GM23248 (cell line): ENCODE results near the gene HNRNPUL2. TPM values are rescaled to one million over a fixed set of nuclear protein-coding genes. Genes with fewer than 3 reads are reported as not detected.
A peak's percentile ranks its signal among the peaks of the same experiment; 100 is the strongest.

Experiments used
- DNase-seq: peaks from one replicate; pipeline ENCODE4 v3.0.0-alpha.2; 2015
- H2AFZ ChIP-seq: fragments of 200-600 bp; sonication (generic); 2 replicates; pipeline ENCODE4 v1.6.1; 2016; ENCODE audit warnings: antibody characterized with exemption
- H3F3A ChIP-seq: fragments of 200-600 bp; sonication (generic); 2 replicates; pipeline ENCODE4 v1.6.1; 2016; ENCODE audit warnings: mild to moderate bottlenecking, antibody characterized with exemption, mixed run types; ENCODE audit not compliant: insufficient read depth
- H3K27ac ChIP-seq: fragments of 200-600 bp; sonication (generic); 2 replicates; pipeline ENCODE4 v1.5.1; 2016; ENCODE audit warnings: mild to moderate bottlenecking
- H3K27me3 ChIP-seq: fragments of 200-600 bp; sonication (generic); replicated peaks from 2 replicates; pipeline ENCODE4 v1.6.1; 2016; ENCODE audit warnings: mild to moderate bottlenecking; ENCODE audit not compliant: insufficient read depth
- H3K36me3 ChIP-seq: fragments of 200-600 bp; sonication (generic); 2 replicates; pipeline ENCODE4 v1.6.1; 2016; ENCODE audit warnings: low read depth, mild to moderate bottlenecking
- H3K4me1 ChIP-seq: fragments of 200-600 bp; sonication (generic); 2 replicates; pipeline ENCODE4 v1.6.1; 2016; ENCODE audit warnings: mild to moderate bottlenecking; ENCODE audit not compliant: insufficient read depth
- H3K4me2 ChIP-seq: fragments of 200-600 bp; sonication (generic); one replicate; pipeline ENCODE4 v1.6.1; 2016; ENCODE audit warnings: mild to moderate bottlenecking; ENCODE audit not compliant: unreplicated experiment
- H3K4me3 ChIP-seq: fragments of 200-600 bp; sonication (generic); 2 replicates; pipeline ENCODE4 v1.5.1; 2016; ENCODE audit warnings: mild to moderate bottlenecking
- H3K79me2 ChIP-seq: fragments of 200-600 bp; sonication (generic); 2 replicates; pipeline ENCODE4 v1.6.1; 2016; ENCODE audit warnings: mild to moderate bottlenecking; ENCODE audit not compliant: insufficient read depth
- H3K9ac ChIP-seq: fragments of 200-600 bp; sonication (generic); 2 replicates; pipeline ENCODE4 v1.6.1; 2016; ENCODE audit warnings: mild to moderate bottlenecking
- H3K9me2 ChIP-seq: fragments of 200-600 bp; sonication (generic); 2 replicates; pipeline ENCODE4 v1.6.1; 2016; ENCODE audit warnings: mixed run types, mild to moderate bottlenecking, moderate library complexity; ENCODE audit not compliant: insufficient read depth
- H3K9me3 ChIP-seq: fragments of 200-600 bp; sonication (generic); one replicate; pipeline ENCODE4 v1.6.1; 2017; ENCODE audit warnings: low read depth
- H4K20me1 ChIP-seq: fragments of 200-600 bp; sonication (generic); 2 replicates; pipeline ENCODE4 v1.6.0; 2016; ENCODE audit not compliant: insufficient read depth
- EZH2 ChIP-seq: fragments of 200-600 bp; sonication (generic); IDR thresholded peaks from 2 replicates; pipeline ENCODE4 v1.6.1; 2018; ENCODE audit warnings: antibody characterized with exemption, mild to moderate bottlenecking; ENCODE audit not compliant: insufficient read depth, poor library complexity, severe bottlenecking
- EZH2phosphoT487 ChIP-seq: fragments of 200-600 bp; sonication (generic); IDR thresholded peaks from 2 replicates; pipeline ENCODE4 v1.6.1; 2018; ENCODE audit warnings: antibody characterized with exemption, moderate library complexity, mild to moderate bottlenecking, low read depth; ENCODE audit not compliant: insufficient read depth
- WGBS, 2 experiments: methylation state at CpG; one replicate each; pipeline ENCODE4 v1.1.6; 2015 to 2017; ENCODE audit warnings: low lambda C conversion rate in 2 of 2, low coverage in 1 of 2; ENCODE audit errors: missing lambda C conversion rate in 2 of 2; 5-methylcytosine and 5-hydroxymethylcytosine counted together
- in situ Hi-C: fragments of 300-500 bp; cut with MboI; formaldehyde crosslinking; loops from 2 replicates; pipeline ENCODE4 v1.15.0; 2020
- polyA plus RNA-seq: library from polyadenylated mRNA; unstranded; fragments of >200 nt; fragmentation: Nextera tagmentation; extraction: Ambion mirVana; gene quantifications from 2 replicates; pipeline ENCODE4 v1.2.1, GENCODE V29; 2016
- total RNA-seq: library from RNA; depleted of rRNA; stranded (reverse); fragments of >200 nt; shearing (Covaris generic); gene quantifications from 2 replicates; pipeline ENCODE4 v1.2.3, GENCODE V29; 2014

Gene HNRNPUL2
- total and polyA plus RNA-seq, 2 experiments from 2014 or later = 3.1 to 5.0 TPM

- in situ Hi-C loops = no loop called here
- peak; percentile 98 for DNase-seq
- no peaks in the 10 kb centered on the region for H3K9me2 ChIP-seq
- peaks cover 83% of the 10 kb centered on the region for H3K79me2 ChIP-seq
- H3K9me3 ChIP-seq = no peaks in the 10 kb centered on the region
- H3K27ac ChIP-seq = peak within 1 kb of the TSS; percentile 95
- peak within 1 kb of the TSS; percentile 93 for H3K4me2 ChIP-seq
- no peaks in the 10 kb centered on the region for H3K27me3 ChIP-seq
- H2AFZ ChIP-seq = peak within 1 kb of the TSS; percentile 97
- TF ChIP-seq EZH2phosphoT487 = no peak
- no peak for TF ChIP-seq EZH2
- H3F3A ChIP-seq = peaks cover 44% of the 10 kb centered on the region
- 0 to 1% methylated on average over 29 of the region's 29 CpGs for WGBS, 2 experiments
- peak within 1 kb of the TSS; percentile 92 for H3K9ac ChIP-seq
- peaks cover 10% of the 10 kb centered on the region for H3K36me3 ChIP-seq
- H4K20me1 ChIP-seq = peaks cover 13% of the 10 kb centered on the region; the same call in 1 of the 2 replicates
- peak within 1 kb of the TSS; percentile 88 for H3K4me3 ChIP-seq
- peaks cover 21% of the 10 kb centered on the region for H3K4me1 ChIP-seq
Measured at GRCh38 chr11:62728171-62728988, 1.1 kb upstream of the HNRNPUL2 start, which contains the start of gene TTC9C. TTC9C (plus strand) TSS chr11:62728486; CDS start chr11:62728849, 363 bp downstream.

- Histone ChIP-seq H3K9me3 (no peaks in the 10 kb centered on the region), H3K27ac (peak overlapping the region; percentile 95), H3K27me3 (no peaks in the 10 kb centered on the region), H3K36me3 (peaks cover 12% of the 10 kb centered on the region), H3F3A (peaks cover 45% of the 10 kb centered on the region), H3K9ac (peak overlapping the region; percentile 92), H3K9me2 (no peaks in the 10 kb centered on the region), H3K4me2 (peak overlapping the region; percentile 92), H3K79me2 (peaks cover 83% of the 10 kb centered on the region), H3K4me3 (peak overlapping the region; percentile 88), H3K4me1 (peaks cover 21% of the 10 kb centered on the region), H2AFZ (peak overlapping the region; percentile 97), H4K20me1 (peaks cover 13% of the 10 kb centered on the region; the same call in 1 of the 2 replicates)
- TF ChIP-seq EZH2 = no peak
- no peak for TF ChIP-seq EZH2phosphoT487
- 0 to 1% methylated on average over 20 of the region's 20 CpGs for WGBS, 2 experiments
- DNase-seq = peak; percentile 99
- in situ Hi-C loops = no loop called here
Measured at GRCh38 chr11:62727872-62728170, 564 bp upstream of the HNRNPUL2 start.

DNA sequence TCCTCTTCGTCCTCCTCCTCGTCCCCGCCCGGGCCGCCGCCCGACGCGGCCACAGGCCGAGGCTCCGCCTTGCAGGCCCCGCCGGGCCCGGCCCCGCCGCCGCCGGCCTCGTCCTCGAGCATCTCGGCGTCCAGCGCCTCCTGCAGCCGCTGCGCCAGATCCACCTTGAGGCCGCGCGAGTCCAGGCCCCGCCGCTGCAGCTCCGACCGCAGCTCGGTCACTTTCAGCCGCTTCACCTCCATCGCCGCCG lies 417 bp downstream of the HNRNPUL2 start:
- H3F3A ChIP-seq = peaks cover 45% of the 10 kb centered on the region
- H3K9me2 ChIP-seq = no peaks in the 10 kb centered on the region
- no peak for DNase-seq
- no peaks in the 10 kb centered on the region for H3K27me3 ChIP-seq
- H3K9ac ChIP-seq = peak overlapping the region; percentile 92
- TF ChIP-seq EZH2phosphoT487 (no peak), EZH2 (no peak)
- peaks cover 21% of the 10 kb centered on the region for H3K36me3 ChIP-seq
- H3K79me2 ChIP-seq = peaks cover 83% of the 10 kb centered on the region
- 3% methylated on average over 8 to 37 of the region's 37 CpGs for WGBS, 2 experiments
- peaks cover 13% of the 10 kb centered on the region; the same call in 1 of the 2 replicates for H4K20me1 ChIP-seq
- H3K4me2 ChIP-seq = peak overlapping the region; percentile 93
- in situ Hi-C loops = no loop called here
- H3K4me3 ChIP-seq = peak overlapping the region; percentile 88
- peak overlapping the region; percentile 65; the same call in 1 of the 2 replicates for H2AFZ ChIP-seq
- peak overlapping the region; percentile 95 for H3K27ac ChIP-seq
- H3K9me3 ChIP-seq = no peaks in the 10 kb centered on the region
- H3K4me1 ChIP-seq = peaks cover 21% of the 10 kb centered on the region

GRCh38 chr11:62726156-62726914 lies 922 bp downstream of the HNRNPUL2 start:
- H3K27me3 ChIP-seq = no peaks in the 10 kb centered on the region
- peaks cover 13% of the 10 kb centered on the region; the same call in 1 of the 2 replicates for H4K20me1 ChIP-seq
- peaks cover 83% of the 10 kb centered on the region for H3K79me2 ChIP-seq
- H3K9me3 ChIP-seq = no peaks in the 10 kb centered on the region
- 0 to 2% methylated on average over 36 to 51 of the region's 51 CpGs for whole genome bisulfite sequencing, 2 experiments
- peaks cover 21% of the 10 kb centered on the region for H3K4me1 ChIP-seq
- peak overlapping the region; percentile 88 for H3K4me3 ChIP-seq
- in situ Hi-C loops = no loop called here
- peak overlapping the region; percentile 93 for H3K4me2 ChIP-seq
- peak overlapping the region; percentile 95 for H3K27ac ChIP-seq
- peaks cover 45% of the 10 kb centered on the region for H3F3A ChIP-seq
- peak overlapping the region; percentile 65; the same call in 1 of the 2 replicates for H2AFZ ChIP-seq
- no peak for TF ChIP-seq EZH2phosphoT487
- no peak for TF ChIP-seq EZH2
- DNase-seq = no peak
- H3K36me3 ChIP-seq = peaks cover 26% of the 10 kb centered on the region
- H3K9me2 ChIP-seq = no peaks in the 10 kb centered on the region
- peak overlapping the region; percentile 92 for H3K9ac ChIP-seq
